GM18867 (cell line): ENCODE data around the gene SAMD13.

Experiments
- ATAC-seq: cut with Tn5 transposase; IDR thresholded peaks from one replicate; pipeline ENCODE4 v1.9.1; 2021; ENCODE audit warnings: mild to moderate bottlenecking, moderate library complexity; ENCODE audit not compliant: unreplicated experiment

Gene SAMD13, protein sequence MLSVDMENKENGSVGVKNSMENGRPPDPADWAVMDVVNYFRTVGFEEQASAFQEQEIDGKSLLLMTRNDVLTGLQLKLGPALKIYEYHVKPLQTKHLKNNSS

DNA sequence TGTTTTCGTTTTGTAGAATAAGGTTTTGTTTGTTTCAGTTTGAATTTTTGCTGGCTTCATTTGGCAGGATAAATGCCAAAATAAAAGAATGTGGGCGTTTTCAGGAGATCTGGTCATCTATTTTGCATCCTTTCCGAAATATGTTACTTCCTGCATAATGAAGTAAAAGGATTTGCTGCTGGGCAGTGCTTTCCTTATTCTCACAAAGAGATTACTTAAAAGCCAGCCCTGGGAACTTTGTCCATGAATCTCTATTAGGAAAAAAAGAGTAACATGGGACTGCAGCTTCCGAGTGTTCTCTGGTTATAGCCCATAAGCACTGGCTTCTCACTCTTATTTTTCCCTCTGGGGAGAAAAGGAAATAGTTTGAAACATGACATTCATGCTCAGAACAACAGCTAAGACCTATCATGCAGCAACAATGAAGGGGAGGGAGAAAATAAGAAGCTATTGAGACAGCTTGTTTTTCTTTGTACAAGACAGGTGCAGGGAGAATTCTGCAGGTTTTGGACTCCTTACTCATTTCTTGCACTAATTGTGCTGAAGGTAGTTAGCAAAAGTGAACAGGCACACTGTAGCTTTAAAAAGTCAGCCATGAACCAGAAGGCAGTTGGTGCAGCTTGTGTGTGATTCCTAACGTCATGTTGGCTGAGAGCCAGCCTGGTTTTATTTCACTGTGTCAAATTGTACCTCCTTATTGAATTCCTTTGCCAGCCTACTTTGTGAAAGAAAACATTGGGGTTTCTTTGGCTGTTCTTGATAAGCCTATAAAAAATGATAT is at the start of gene SAMD13:
TSS of gene SAMD13 (plus strand) at position 705 of the 781 bp plus-strand sequence. CDS start 1,527 bp downstream, outside the sequence.
- peak; percentile 32 for ATAC-seq

DNA sequence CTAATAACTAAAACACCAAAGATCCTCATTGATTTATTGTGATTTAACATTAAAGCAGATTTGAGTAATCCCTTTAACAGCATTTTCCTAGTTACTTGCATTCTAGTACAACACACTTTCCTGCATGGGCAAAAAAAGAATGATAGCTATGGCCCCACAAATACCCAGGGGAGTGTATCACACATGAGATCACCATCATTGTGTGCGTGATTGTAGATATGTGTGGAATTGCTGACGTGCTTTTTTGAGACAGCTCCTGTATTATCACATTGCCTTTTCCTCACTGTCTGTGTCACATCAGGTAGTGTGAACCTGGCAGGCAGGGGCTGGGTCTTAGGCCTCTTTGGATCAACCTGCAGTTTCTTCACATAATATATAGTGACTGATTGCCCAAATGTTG is 48.5 kb upstream of the SAMD13 start:
- no peak for ATAC-seq

DNA sequence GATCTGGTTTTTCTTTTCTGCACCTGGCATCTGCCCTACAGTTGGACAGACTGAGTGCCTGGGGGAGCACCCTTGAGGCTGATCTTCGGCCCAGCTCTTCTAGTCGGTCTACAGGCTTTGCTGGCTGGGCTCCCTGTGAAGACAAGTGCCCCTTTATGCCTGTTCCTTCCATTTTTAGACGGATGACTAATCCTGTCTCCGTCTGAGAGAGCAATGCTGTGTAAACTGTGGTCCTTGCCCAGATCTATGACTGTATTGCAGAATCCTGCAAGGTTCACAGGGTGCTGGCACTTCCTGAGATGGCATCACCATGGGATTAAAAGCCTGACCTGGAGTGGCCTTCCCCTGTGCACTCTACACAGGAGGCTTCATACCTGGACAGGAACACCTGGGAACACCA is 47.6 kb upstream of the SAMD13 start:
- no peak for ATAC-seq

DNA sequence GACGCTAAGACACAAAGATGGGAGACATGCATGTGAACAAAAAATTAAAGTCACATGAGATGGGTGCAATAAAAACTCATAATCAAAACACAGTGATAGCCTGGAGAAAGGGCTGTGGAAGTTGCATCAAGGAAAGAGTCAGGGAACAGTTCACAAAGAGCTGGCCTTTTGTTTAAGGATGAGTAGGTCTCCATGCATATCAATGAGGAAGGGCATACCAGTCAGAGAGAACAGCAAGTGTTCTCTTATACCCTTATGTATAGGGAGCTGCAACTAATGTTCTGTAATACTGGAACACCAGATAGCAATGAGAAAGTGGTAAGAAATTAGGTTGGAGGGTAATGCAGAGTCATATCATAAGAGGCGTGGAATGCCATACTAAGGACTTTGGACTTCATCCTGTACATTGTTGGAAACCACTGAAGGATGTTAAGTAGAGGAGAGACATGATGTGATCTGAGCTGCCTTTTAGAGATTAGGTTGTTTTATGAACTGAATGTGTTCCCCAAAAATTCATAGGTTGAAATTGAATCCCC is 46.7 kb upstream of the SAMD13 start:
- no peak for ATAC-seq

DNA sequence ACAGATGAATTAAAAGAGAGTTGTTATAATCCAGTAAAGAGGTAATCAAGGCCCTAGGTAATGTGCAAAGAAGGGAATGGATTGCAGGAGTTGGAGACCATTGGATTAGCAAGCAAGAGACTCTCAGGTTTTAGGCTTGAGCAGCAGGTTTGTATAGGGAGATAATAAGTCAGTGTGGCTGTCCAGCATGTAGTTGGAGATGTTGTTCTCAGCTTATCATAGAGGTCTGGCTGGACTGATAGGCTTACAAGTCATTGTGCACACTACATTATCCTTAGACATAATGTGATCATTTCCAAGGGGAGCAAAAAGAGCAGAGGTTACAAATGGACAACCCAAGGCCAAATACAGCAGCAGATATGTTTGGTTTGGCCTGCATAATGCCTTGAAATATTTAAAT is 45.9 kb upstream of the SAMD13 start:
- ATAC-seq: no peak

DNA sequence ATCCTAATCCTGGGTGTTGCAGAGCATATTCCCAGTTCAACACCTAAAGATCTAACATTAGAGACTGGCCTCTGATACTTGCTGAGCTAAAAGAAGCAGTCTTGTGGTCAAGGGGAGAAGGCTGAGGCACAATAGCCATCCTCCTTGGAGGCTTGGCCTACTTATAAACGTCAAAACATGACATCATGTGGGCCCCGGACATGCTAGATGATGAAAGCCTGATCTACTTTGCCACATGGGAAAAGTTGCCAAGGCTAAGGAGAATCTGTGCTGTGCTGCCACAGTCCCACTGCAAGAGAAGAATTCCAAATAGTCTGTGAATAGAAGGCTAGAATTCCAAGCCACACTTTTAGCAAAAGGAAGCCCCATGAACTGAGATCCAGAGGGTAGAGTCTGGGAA is 43.9 kb upstream of the SAMD13 start:
- no peak for ATAC-seq

DNA sequence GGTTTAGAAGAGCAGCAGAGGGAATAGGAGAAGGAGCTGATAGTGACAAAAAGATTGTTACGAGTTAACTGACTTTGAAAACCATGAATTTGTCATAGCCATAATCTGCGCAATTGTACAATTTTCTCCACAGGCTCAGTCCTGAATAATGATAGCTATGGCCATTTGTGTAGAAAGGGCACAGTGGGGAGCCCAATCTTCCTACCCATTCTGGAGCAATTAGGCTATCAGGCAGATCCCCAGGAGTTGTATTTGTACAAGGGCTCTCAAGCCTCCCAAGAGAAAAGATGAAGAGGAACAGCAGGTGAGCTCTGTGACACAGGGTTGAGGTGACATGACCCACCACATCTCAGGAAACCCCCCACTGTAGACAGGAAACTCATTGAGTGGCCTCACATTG is 42.1 kb upstream of the SAMD13 start:
- ATAC-seq: no peak

DNA sequence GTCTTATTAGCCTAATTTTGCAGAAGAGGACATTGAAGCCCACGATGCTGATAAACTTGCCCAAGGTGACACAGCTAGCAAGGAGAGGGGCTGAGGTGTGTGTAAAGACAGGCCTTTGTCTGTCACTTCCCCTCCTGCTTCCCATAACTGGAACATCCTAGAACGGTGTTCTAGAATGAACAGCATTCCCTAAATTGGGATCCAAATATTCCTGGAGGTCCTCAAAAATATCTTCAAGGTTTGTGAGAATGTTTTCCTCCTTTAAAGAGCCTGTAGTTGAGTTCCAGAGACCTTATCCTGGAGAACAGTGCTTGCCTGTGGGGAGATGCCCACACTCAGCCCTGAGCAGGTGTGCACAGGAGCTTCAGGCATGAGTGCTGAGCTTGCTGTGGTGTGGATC is 41.5 kb upstream of the SAMD13 start:
- ATAC-seq: no peak

DNA sequence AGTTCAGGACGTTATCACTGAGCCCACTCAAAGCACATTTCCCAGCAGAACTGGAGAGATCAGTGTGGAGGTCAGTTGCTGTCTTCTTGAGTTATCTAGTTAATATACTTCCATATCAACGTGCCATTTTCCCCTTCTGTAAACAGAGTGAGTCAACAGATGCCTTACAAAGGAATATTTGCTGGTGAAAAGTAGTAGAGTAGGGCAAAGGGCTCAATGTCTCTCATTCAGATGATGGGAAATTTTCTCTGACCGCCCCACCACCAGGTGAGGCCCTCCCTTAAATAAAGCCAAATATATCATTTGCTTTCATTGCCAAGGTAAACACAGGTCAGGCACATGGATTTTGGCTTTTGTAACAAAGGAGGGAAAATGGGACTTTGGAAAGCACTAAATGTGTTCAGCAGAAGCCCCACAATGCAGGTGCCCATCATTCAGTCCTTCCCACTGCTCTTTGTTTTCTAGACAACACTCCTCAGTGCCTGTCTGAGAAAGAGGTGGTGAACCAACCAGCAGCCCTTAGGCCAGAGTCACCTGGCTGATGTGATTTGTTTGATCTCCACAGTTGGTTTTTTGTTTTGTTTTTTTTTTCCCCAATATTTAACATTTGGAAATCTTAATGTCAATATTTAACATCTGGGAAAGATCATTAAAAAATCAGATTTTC is 40.5 kb upstream of the SAMD13 start:
- ATAC-seq: no peak

DNA sequence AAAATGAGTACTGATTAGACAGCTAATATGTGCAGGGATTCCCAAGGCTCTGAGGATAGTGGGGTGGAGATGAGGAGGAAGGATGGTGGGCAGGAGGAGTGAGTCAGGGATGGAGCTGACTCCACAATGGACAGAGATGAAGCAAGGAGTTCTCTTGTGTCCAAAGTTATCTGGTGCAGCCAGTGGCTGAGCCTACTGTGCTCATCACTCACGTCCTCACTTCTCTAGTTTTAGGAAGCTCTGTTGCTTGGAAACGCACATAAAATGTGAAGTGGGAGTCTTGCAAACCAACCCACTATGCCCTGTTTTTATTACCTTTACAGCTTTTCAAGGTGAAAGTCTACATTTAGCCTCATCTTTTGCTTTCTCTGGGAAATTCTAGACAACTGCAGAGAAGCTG is 36.5 kb upstream of the SAMD13 start:
- no peak for ATAC-seq

DNA sequence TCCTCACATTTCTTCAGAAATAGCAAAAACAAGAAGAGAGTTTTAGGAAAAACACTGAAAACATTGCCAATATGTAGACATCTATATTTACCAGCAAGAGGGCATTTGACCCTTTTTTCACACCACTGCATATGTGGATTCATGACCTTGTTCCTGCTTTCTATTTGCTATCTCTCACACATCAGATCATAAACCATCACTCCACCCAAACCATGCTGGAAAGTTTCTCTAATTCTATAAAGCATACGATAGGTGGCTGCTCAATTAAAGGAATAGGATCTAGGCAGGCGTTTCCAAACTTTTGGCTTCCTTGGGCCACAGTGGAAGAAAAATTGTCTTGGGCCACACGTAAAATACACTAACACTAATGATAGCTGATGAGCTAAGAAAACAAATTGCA is 35.6 kb upstream of the SAMD13 start:
- ATAC-seq: no peak

DNA sequence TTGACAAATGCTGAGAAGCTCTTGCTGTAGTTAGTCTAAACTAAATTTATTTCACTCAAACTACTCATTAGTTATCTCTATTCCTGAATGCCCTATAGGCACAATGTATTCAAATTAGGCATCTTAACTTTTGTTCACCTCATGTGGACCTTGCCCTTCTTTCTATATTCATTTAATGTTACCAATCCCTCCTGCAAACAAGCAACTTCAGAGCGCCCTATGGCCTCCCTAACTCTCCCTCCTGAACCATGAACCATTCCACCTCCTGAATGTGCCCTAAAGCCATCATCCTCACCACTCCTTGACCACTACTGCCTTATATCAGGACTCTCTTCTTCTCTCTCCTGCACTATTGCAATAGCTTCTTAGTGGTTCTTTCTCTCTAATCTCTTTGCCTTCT is 34.8 kb upstream of the SAMD13 start:
- ATAC-seq: no peak

DNA sequence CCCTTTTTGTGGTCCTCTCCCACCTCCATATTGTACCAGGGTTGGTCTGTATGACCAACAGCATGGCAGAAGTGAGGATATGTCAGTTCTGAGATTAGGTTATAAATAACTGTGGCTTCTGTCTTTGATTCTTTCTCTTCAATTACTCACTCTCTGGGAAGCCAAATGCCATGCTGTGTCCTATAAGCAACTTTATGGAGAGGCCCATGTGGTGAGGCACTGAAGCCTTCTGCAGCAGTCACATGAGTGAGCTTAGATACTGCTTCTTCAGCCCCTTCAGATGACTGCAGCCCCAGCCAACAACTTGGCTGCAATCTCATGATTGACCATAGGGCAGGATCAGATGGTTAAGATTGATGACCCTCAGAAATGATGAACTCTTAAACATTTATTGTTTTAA is 34.0 kb upstream of the SAMD13 start:
- no peak for ATAC-seq

DNA sequence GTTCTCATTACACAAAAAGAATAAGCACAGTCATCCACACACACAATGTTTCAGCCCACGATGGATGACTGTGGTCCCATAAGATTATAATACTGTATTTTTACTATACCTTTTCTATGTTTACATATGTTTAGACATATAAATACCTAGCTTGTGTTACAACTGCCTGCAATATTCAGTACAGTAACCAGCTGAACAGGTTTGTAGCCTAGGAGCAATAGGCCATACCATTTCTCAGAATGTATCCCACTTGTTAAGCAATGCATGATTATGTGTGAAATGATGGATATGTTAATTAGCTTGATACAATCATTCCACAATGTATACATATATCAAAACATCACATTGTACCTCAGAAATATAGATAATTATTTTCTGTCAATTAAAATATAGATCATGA is 33.2 kb upstream of the SAMD13 start:
- ATAC-seq: no peak

DNA sequence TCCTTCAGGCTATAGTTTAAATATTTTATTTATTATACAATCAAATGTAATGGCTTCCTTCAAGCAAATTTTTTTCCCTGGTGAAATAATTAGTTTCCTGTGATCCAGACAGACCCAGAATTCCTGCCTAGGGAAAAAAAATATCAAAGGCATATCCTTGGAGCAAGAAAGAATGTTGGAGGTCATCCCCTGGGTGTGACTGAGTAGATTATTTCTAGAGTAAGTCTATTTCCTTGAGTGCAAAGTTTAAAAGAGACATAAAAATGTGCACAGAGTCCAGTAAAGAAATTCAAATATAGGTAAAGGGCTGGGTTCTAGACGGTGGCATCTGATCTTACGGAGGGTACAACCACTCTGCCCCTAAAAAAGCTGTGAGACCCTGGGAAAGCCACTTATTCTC is 32.2 kb upstream of the SAMD13 start:
- ATAC-seq: no peak

DNA sequence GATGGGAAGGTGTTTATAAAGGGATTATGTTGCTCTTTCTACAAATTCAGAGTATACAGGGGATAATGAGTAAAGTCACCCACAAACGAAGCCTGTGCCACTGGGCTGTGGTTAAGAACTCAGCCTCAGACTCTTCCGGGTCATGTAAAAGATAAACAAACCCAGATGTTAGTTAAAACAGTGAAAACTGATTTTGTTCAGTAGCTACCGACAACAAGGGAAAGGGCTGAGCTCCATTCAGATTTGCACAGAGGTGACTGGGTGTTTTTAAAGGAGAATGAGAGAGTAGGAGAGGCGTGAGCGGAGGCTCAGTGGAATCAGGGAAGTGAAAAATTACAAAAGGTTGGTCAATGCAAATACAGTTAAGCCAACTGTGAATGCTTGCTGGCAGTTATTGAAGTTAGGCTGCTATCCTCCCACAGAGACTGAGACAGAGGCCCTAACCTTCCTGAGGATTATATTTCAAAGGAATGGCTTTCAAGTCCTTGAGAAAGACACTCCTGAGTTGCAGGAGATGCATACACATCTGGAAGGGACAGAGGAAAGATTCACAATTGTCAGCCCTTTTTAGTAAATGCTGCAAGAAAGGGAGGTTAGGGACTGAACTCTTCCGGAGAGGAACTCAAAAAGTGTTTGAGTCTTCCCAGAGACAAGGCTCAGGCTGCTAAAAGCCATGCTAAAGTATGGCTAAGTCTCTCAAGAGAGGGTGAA is 29.9 kb upstream of the SAMD13 start:
- peak; percentile 97 for ATAC-seq

DNA sequence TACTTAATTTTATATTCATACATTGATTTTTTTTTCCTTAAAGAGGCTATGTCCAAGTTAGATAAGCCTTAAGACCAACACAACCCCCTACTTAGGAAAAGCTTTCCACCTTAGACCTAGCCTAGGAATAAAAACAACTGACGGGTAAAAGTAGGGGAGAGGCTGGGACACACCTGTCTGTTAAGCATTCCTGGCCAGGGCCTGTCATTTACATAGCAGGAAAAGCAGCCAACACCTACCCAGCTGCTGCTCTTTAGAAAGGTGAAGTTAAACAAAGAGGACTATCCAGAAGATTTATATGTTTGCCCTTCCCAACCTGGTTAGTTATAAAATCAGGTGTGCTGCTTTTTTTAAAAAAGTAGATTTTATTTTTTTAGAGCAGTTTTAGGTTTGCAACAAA is 29.1 kb upstream of the SAMD13 start:
- no peak for ATAC-seq

DNA sequence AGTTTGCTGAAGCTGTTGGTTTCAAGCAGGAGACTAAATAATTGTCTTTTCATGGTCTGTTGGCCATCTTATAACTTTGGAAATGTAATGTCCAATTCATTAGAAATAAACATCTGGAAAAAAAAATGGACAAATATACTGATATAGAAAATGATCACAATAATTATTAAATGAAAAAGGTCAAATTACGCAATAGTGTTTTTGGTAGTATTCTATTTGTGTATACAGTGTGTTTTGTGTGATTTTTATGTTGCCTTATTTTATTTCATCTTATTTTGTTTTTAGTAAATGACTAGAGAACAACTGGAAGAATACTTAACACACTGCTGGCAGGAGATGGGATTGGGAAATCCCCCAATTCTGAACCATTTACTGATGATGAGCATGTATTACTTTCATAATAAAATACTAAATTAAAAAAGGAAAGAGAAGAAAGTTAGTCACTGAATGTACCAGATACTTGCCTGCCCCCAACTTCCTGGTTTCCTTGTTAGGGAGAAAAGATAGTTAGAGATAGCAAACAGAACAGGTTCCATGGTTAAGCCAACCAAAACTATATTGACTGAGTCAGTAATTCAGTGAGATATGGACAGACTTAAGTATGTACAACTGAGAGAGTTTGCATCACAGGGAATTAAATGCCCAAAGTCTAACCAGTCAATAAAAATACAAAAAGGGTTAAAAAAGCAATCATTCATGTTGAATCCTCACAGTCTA is 24.0 kb upstream of the SAMD13 start:
- ATAC-seq: no peak

DNA sequence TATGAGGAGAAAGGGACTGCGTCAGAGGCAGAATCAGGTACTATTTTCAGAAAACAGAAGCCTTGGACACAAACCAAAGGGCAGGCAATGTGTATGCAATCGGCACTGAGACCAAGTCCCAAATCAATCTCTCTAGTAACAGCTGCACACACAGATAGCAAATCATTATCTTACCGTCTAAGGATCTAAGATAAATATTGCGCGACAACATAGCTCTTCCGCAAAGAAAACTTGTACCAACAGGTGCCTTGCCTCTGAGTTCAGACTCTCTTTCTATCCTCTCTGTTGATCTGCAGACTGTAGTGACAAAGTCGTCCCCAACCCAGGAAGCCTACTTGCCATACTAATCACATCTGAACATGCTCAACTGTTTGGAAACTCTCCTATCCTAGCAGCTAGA is 22.6 kb upstream of the SAMD13 start:
- no peak for ATAC-seq

DNA sequence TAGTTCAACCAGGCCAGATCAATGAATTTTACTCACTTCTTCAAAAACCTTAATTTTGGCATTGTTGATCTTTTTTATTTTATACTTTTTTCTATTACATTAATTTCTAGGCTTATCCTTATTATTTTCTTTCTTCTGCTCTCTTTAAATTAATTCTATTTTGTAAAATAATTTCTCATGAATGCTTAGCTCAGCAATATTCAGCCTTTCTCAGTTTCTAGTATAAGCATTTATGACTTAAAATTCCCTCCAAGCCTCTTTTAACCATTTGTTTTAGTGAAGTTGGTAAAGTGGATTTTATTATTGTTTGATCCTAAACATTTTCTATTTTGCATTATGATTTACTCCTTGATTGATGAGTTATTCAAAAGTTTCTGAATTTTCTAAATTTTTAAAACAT is 20.6 kb upstream of the SAMD13 start:
- no peak for ATAC-seq

DNA sequence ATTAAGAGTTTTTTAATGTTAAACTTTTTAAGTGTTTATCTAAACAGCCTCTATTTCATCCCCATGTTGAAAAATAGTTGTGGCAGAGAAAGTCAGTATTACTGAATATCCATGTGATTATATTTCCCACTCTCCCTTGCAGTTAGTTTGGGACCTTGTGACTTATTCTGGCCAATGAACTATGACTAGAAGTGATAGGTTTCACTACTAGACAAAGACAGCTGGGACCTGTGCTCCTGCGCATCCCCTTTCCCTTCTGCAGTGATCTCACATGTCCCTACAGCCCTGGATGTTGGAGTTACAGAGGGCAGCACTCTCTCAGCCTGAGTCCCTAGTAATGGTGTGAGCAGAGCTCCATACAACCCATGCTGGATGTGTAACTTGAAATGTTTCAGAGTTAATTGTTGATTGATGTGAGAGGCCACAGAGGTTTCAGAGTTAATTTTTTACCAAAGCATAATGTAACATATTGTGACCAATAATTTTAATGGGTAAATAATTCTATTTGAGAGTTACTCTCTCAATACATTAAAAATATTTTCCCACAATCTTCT is 18.7 kb upstream of the SAMD13 start:
- no peak for ATAC-seq
